AG09309 (cell line): ENCODE measurements around the gene UBE2Q2.
"Not testable (repeated sequence)": the region's sequence is repeated elsewhere in the genome, so short reads cannot be mapped to it uniquely, and the experiment has no call there.

Experiments
- DNase-seq: peaks from one replicate; pipeline ENCODE4 v3.0.0-alpha.2; 2010; ENCODE audit warnings: low read depth
- H3K4me3 ChIP-seq: 2 replicates; pipeline ENCODE4 v1.5.1; 2011; ENCODE audit warnings: mild to moderate bottlenecking, low read depth, low read length, moderate library complexity; ENCODE audit not compliant: control insufficient read depth
- TF ChIP-seq, protein P1 (sequence below): IDR thresholded peaks from 2 replicates; pipeline ENCODE4 v1.5.1; 2011; ENCODE audit warnings: mild to moderate bottlenecking, low read depth, low read length, inconsistent platforms; ENCODE audit not compliant: insufficient read depth, control insufficient read depth; ENCODE audit errors: missing control alignments

UBE2Q2 gene

GRCh38 chr15:75842722-75843677 is at the start of gene UBE2Q2:
TSS of gene UBE2Q2 (plus strand) at chr15:75843447. CDS start at chr15:75843667, 220 bp downstream.
- TF ChIP-seq, protein P1, sequence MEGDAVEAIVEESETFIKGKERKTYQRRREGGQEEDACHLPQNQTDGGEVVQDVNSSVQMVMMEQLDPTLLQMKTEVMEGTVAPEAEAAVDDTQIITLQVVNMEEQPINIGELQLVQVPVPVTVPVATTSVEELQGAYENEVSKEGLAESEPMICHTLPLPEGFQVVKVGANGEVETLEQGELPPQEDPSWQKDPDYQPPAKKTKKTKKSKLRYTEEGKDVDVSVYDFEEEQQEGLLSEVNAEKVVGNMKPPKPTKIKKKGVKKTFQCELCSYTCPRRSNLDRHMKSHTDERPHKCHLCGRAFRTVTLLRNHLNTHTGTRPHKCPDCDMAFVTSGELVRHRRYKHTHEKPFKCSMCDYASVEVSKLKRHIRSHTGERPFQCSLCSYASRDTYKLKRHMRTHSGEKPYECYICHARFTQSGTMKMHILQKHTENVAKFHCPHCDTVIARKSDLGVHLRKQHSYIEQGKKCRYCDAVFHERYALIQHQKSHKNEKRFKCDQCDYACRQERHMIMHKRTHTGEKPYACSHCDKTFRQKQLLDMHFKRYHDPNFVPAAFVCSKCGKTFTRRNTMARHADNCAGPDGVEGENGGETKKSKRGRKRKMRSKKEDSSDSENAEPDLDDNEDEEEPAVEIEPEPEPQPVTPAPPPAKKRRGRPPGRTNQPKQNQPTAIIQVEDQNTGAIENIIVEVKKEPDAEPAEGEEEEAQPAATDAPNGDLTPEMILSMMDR, result no peak
- peak within 1 kb of the TSS; percentile 78 for H3K4me3 ChIP-seq
- no peak for DNase-seq

GRCh38 chr15:75796321-75796720 is 46.9 kb upstream of the UBE2Q2 start:
- no peak for DNase-seq
- TF ChIP-seq, protein P1, result no peak
- H3K4me3 ChIP-seq, result no peak overlapping the region

DNA sequence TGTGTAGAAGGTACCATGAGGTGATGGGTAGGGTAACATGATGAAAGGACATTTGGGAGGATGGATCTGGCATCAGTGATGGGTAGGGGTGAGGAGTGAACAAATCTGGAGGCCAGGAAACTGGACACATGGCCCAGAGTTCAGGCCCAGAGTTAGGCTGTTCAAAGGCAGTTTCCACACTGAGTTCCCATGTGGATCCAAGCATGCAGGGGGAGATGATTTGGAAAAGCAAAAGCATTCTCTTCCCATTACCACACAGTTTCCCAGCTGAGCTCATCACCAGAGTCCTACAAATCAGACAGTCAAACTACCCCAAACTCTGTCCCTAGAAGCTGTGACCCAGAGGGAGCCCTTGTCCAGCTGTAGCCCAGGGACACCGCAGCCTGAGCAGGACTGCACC is 46.1 kb upstream of the UBE2Q2 start:
- DNase-seq, H3K4me3 ChIP-seq: not testable (repeated sequence)

DNA sequence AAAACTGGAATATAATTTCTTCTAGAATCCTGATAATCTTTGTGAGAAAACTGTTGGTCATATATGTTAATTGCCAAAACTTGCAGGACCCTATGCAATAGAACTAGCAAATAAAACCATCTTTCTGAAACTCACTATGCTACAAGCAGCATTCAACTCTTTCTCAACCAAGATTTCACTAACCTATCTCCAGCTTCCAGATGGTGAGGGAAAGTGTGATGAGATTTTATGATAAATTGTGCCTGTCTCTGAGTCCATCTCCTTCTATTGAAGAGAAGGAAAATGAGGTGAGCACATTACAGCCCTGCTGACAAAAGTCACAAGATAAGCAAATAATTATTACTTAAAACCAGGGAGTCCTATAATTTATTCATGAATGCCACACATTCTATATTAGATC is 44.1 kb upstream of the UBE2Q2 start:
- TF ChIP-seq, protein P1, result no peak
- DNase-seq, result no peak
- H3K4me3 ChIP-seq, result no peak overlapping the region

DNA sequence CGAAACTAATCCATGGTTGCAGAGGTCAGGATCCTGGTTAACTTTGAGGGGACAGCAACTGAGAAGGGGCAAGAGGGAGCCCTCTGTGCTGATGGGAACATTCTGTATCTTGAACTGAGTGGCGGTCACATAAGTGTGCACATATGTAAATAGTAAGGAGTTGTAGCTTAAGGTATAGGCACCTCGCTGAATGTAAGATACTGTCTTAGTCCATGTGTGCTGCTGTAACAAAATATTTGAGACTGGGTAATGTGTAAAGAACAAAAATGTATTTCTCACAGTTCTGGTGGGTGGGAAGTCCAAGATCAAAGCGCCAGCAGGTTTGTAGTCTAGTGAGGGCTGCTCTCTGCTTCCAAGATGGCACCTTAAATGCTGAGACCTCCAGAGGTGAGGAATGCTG is 42.8 kb upstream of the UBE2Q2 start:
- not testable (repeated sequence) for DNase-seq, H3K4me3 ChIP-seq

DNA sequence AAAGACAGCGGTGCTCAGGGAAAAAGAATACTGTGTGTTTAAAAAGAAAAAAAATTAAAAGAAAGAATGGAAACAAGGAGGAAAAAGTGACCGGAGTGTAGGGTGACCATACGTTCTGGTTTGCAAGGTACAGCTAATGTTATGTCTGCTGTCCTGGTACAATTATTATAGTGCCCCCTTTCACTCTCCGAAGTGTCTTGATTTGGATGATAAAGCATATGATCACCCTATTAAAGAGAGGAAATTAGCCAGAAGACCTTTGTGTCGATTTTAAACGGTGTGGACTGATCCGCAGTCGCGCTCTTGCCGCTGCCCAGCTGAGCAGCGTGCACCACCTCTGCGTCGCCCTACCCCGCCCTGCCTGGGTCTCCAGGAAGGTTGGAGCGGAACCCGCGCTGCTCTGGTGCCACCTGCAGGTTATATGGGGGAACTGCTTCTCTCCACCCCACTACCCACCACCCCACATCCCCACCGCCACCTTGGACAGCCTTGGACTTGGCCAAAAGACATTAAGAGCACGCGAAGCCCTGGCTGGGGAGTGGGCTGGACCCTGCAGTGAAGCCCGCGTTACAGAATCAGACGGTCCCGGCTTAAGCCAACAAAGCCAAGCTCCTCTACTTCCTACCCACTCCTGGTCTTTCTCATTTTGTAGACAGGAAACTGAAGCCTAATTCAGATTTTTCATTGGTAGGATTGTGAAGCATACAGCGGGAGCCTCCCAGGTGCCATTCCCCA is 41.2 kb upstream of the UBE2Q2 start:
- DNase-seq, result no peak
- TF ChIP-seq, protein P1, result peak; percentile 92
- peak overlapping the region; percentile 9; the same call in 1 of the 2 replicates for H3K4me3 ChIP-seq

DNA sequence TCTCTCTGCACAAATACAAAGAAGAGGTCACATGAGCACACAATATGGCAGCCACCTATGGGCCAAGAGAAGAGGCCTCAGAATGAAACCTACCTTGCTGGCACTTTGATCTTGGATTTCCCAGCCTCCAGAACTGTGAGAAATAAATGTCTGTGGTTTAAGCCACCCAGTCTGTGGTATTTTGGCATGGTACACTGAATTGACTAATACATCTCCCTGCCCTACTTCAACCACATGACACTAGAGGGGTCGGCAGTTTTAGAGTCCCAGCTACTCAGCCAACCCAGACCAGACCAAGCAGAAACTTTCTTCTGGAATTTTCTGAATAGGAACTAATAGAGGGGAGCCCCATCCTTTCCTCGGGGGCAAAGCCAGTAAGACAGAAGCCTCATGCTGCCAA is 35.8 kb upstream of the UBE2Q2 start:
- H3K4me3 ChIP-seq, DNase-seq: not testable (repeated sequence)

GRCh38 chr15:75808009-75808408 is 35.2 kb upstream of the UBE2Q2 start:
- DNase-seq, H3K4me3 ChIP-seq: not testable (repeated sequence)
